Fibroblast of villous mesenchyme (primary cell): ENCODE data around the gene CLSTN1. TPM values are rescaled to one million over a fixed set of nuclear protein-coding genes. Genes with fewer than 3 reads are reported as not detected.

ENCODE experiments used
- DNase-seq: peaks from one replicate; pipeline ENCODE4 v3.0.0-alpha.2; 2010; ENCODE audit warnings: low read depth
- H3K4me3 ChIP-seq: 2 replicates; pipeline ENCODE4 v1.5.1; 2011; ENCODE audit warnings: low read depth, mild to moderate bottlenecking, low read length
- CTCF ChIP-seq: IDR thresholded peaks from 2 replicates; pipeline ENCODE4 v1.5.1; 2012; ENCODE audit warnings: low read depth, mild to moderate bottlenecking, low read length; ENCODE audit not compliant: insufficient read depth
- total RNA-seq: library from RNA; depleted of rRNA; stranded (reverse); fragments of >200 nt; gene quantifications from 2 replicates; pipeline ENCODE4 v1.2.3, GENCODE V29; 2012

The CLSTN1 gene
- total RNA-seq, 1 donor = 126 TPM

DNA sequence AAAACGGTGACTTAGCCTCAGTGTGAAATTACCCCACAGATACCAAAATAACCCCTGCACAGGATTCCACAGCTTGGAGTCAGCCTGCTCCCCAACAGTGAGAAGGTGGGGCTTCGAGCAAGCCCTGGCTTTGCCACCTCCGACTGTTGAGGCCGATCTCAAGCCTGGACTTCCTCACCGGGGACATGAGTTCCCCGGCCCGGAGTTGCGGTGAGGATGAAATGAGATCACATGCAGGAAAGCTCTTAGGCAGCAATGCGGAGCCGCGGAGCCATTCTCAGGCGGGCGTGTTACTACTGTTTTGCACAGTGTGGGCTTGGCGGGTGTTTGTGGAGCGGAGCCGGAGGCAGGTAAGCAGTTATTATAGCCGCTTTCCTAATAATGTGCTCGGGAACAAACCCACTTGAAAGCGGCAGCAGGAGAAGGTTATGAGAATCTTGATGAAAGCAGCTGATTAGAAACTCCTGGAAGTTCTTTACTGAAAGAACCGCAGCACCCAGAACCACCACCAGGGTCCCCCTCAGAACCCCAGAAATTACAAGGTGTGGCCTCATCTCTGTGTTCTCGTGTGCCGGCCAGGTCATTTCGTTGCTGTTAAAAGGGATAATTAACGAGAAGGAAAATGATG is 3.9 kb upstream of the CLSTN1 start:
- peak; percentile 47 for TF ChIP-seq CTCF
- H3K4me3 ChIP-seq = no peak overlapping the region
- no peak for DNase-seq

DNA sequence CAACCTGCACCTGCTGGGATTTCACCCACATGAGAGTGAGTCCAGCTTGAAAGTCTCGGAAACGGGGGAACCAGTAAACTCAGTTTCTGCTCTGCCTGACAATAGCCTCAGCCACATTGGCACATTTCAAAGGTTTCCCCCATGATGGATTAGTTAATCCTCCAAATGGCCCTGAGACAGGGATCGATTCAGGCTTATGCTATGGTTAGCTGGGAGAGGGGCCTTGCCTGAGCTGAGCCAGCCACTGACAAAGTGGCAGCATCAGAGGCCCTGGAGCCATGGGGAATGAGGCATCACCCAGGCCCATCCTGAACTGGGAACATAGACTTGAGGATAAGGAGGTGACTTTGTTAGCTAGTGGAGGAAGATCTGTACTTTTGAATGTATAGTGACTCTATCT is 2.9 kb upstream of the CLSTN1 start:
- no peak for DNase-seq
- H3K4me3 ChIP-seq = no peak overlapping the region
- no peak for TF ChIP-seq CTCF

DNA sequence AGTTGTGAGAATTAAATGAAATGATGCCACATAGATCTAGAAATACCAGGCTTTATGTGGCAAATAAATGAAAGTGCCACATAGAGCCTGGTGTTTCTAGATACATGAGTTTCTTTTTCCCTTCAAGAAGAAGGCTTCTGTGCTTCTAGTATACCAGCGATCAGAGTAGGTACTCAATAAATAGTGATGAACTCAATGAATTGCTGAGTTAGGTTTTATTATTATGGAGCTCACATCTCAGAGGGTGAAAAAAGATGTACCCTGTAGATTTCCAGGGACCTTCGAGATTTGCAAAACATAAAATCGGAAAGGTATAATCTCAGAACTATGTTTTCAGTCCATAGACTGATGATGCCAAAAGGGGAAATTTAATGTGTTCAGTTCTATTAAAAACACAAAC is 2.3 kb upstream of the CLSTN1 start:
- no peak overlapping the region for H3K4me3 ChIP-seq
- no peak for TF ChIP-seq CTCF
- no peak for DNase-seq

GRCh38 chr1:9825093-9826074 is 1.6 kb upstream of the CLSTN1 start:
- DNase-seq = peak; percentile 41
- no peak overlapping the region for H3K4me3 ChIP-seq
- TF ChIP-seq CTCF = no peak

- H3K4me3 ChIP-seq = peak overlapping the region; percentile 59
- DNase-seq = no peak
- no peak for TF ChIP-seq CTCF
Observed at GRCh38 chr1:9824702-9825089, 931 bp upstream of the CLSTN1 start.

GRCh38 chr1:9823693-9823942 is 147 bp downstream of the CLSTN1 start:
- H3K4me3 ChIP-seq = peak overlapping the region; percentile 84
- no peak for DNase-seq
- TF ChIP-seq CTCF = no peak
